Measurements from ENCODE around the gene ZNF573. TPM values are rescaled to one million over a fixed set of nuclear protein-coding genes. Genes with fewer than 3 reads are reported as not detected.
"Not testable (repeated sequence)": the region's sequence is repeated elsewhere in the genome, so short reads cannot be mapped to it uniquely, and the experiment has no call there.

ZNF573 gene
- total RNA-seq (10 to 100 TPM in 2 of 4 donors, 1 to 10 TPM in 2; 9.9 to 15.5 (median 12.1) TPM), polyA plus RNA-seq (11.0 TPM)
- long read RNA-seq, donor 1, partial matches to known transcripts = 0 of 7 reads
- long read RNA-seq, donor 1, other reads (novel, unspliced or antisense) = 4 of 7 reads
- long read RNA-seq, donor 2, partial matches to known transcripts = 0 of 2 reads
- long read RNA-seq, donor 2, other reads (novel, unspliced or antisense) = 1 of 2 reads
- long read RNA-seq, donor 3, transcript ZNF573-208 (5 exons, 2,257 nt) = major isoform, 6 of 14 reads
- long read RNA-seq, donor 3, partial matches to known transcripts = 1 of 14 reads
- long read RNA-seq, donor 3, other reads (novel, unspliced or antisense) = 6 of 14 reads
- long read RNA-seq, donor 4 = 0 reads

- intact Hi-C loops (cut with DNase I) = no loop called here
- Histone ChIP-seq H3K9me3 (ENCODE audit: control insufficient read depth, low read length) (no peaks in the 10 kb centered on the region), H3K4me3 (ENCODE audit: low read length) (peak within 1 kb of the TSS; percentile 97), H3K4me1 (ENCODE audit: control insufficient read depth, insufficient read depth, low read length) (no peaks in the 10 kb centered on the region), H3K27me3 (ENCODE audit: control insufficient read depth, insufficient read depth) (no peaks in the 10 kb centered on the region), H3K27ac (ENCODE audit: low read length) (peak within 1 kb of the TSS; percentile 100)
- peak; percentile 98 to 99 for ATAC-seq
- peak; percentile 84 to 93 (median 90) for DNase-seq
- WGBS = under 1% methylated on average over 47 of the region's 47 CpGs
These were observed at the start of gene ZNF573 for GRCh38 chr19:37779127-37780005. Gene ZNF573 (minus strand): TSS chr19:37779586. CDS start chr19:37773729, 5,857 bp downstream.

GRCh38 chr19:37817180-37817981, 38.0 kb upstream of the ZNF573 start:
- intact Hi-C loops (cut with DNase I) = no loop called here
- WGBS = 1% methylated on average over 60 of the region's 60 CpGs

GRCh38 chr19:37815611-37816010, 36.2 kb upstream of the ZNF573 start:
- H3K27me3 ChIP-seq (ENCODE audit: control insufficient read depth, insufficient read depth); H3K4me1 ChIP-seq (ENCODE audit: control insufficient read depth, insufficient read depth, low read length); H3K27ac ChIP-seq (ENCODE audit: low read length); intact Hi-C loops (cut with DNase I); DNase-seq; H3K9me3 ChIP-seq (ENCODE audit: control insufficient read depth, low read length); ATAC-seq; H3K4me3 ChIP-seq (ENCODE audit: low read length): not testable (repeated sequence)
- 74% methylated on average over 5 of the region's 5 CpGs for WGBS

More at GRCh38 chr19:37817180-37817981, 38.0 kb upstream of the ZNF573 start:
- Histone ChIP-seq H3K27me3 (ENCODE audit: control insufficient read depth, insufficient read depth) (no peaks in the 10 kb centered on the region), H3K4me1 (ENCODE audit: control insufficient read depth, insufficient read depth, low read length) (no peaks in the 10 kb centered on the region), H3K27ac (ENCODE audit: low read length) (no peak overlapping the region), H3K9me3 (ENCODE audit: control insufficient read depth, low read length) (no peaks in the 10 kb centered on the region), H3K4me3 (ENCODE audit: low read length) (peak overlapping the region; percentile 65)
- ATAC-seq (peak; percentile 97 to 98), DNase-seq (peak; percentile 89 to 95 (median 95))

- H3K27me3 ChIP-seq (ENCODE audit: control insufficient read depth, insufficient read depth) = no peaks in the 10 kb centered on the region
- 82% methylated on average over 2 of the region's 2 CpGs for WGBS
- no peak overlapping the region for H3K27ac ChIP-seq (ENCODE audit: low read length)
- no peak for DNase-seq
- H3K4me1 ChIP-seq (ENCODE audit: control insufficient read depth, insufficient read depth, low read length) = no peaks in the 10 kb centered on the region
- no peak overlapping the region for H3K4me3 ChIP-seq (ENCODE audit: low read length)
- no peak for ATAC-seq
- intact Hi-C loops (cut with DNase I) = no loop called here
- H3K9me3 ChIP-seq (ENCODE audit: control insufficient read depth, low read length) = peaks cover 2% of the 10 kb centered on the region
These were observed 34.0 kb upstream of the ZNF573 start for GRCh38 chr19:37813340-37813739.

GRCh38 chr19:37809366-37809765, 30.0 kb upstream of the ZNF573 start:
- Histone ChIP-seq H3K27me3 (ENCODE audit: control insufficient read depth, insufficient read depth) (no peaks in the 10 kb centered on the region), H3K4me1 (ENCODE audit: control insufficient read depth, insufficient read depth, low read length) (no peaks in the 10 kb centered on the region), H3K27ac (ENCODE audit: low read length) (no peak overlapping the region), H3K4me3 (ENCODE audit: low read length) (no peak overlapping the region), H3K9me3 (ENCODE audit: control insufficient read depth, low read length) (peaks cover 10% of the 10 kb centered on the region)
- DNase-seq = no peak
- intact Hi-C loops (cut with DNase I) = no loop called here
- whole genome bisulfite sequencing = 94% methylated on average over 5 of the region's 5 CpGs
- no peak for ATAC-seq

GRCh38 chr19:37803249-37803840, 24.0 kb upstream of the ZNF573 start:
- ATAC-seq = no peak
- Histone ChIP-seq H3K27me3 (ENCODE audit: control insufficient read depth, insufficient read depth) (no peaks in the 10 kb centered on the region), H3K4me1 (ENCODE audit: control insufficient read depth, insufficient read depth, low read length) (no peaks in the 10 kb centered on the region), H3K27ac (ENCODE audit: low read length) (no peak overlapping the region), H3K9me3 (ENCODE audit: control insufficient read depth, low read length) (peaks cover 20% of the 10 kb centered on the region), H3K4me3 (ENCODE audit: low read length) (no peak overlapping the region)
- no peak for DNase-seq
- intact Hi-C loops (cut with DNase I) = no loop called here
- whole genome bisulfite sequencing = 78% methylated on average over 7 of the region's 7 CpGs

- H3K27ac ChIP-seq (ENCODE audit: low read length) = no peak overlapping the region
- no peaks in the 10 kb centered on the region for H3K27me3 ChIP-seq (ENCODE audit: control insufficient read depth, insufficient read depth)
- no peak overlapping the region for H3K4me3 ChIP-seq (ENCODE audit: low read length)
- 48% methylated on average over 46 of the region's 46 CpGs for WGBS
- no peaks in the 10 kb centered on the region for H3K9me3 ChIP-seq (ENCODE audit: control insufficient read depth, low read length)
- DNase-seq = no peak
- ATAC-seq = no peak
- no peaks in the 10 kb centered on the region for H3K4me1 ChIP-seq (ENCODE audit: control insufficient read depth, insufficient read depth, low read length)
- intact Hi-C loops (cut with DNase I) = no loop called here
These were observed 11.0 kb upstream of the ZNF573 start for GRCh38 chr19:37790244-37790925.

- H3K4me3 ChIP-seq (ENCODE audit: low read length) = peak overlapping the region; percentile 97
- intact Hi-C loops (cut with DNase I) = no loop called here
- peak overlapping the region; percentile 94 for H3K27ac ChIP-seq (ENCODE audit: low read length)
- ATAC-seq = no peak
- no peaks in the 10 kb centered on the region for H3K4me1 ChIP-seq (ENCODE audit: control insufficient read depth, insufficient read depth, low read length)
- DNase-seq = no peak
- no peaks in the 10 kb centered on the region for H3K9me3 ChIP-seq (ENCODE audit: control insufficient read depth, low read length)
- 16% methylated on average over 7 of the region's 7 CpGs for WGBS
- no peaks in the 10 kb centered on the region for H3K27me3 ChIP-seq (ENCODE audit: control insufficient read depth, insufficient read depth)
These were observed 716 bp downstream of the ZNF573 start for GRCh38 chr19:37778613-37779126.

GRCh38 chr19:37770985-37771384, 8.4 kb downstream of the ZNF573 start:
- no peaks in the 10 kb centered on the region for H3K4me1 ChIP-seq (ENCODE audit: control insufficient read depth, insufficient read depth, low read length)
- DNase-seq (no peak), ATAC-seq (no peak)
- no peak overlapping the region for H3K4me3 ChIP-seq (ENCODE audit: low read length)
- H3K27me3 ChIP-seq (ENCODE audit: control insufficient read depth, insufficient read depth) = no peaks in the 10 kb centered on the region
- WGBS = 100% methylated on average over 1 of the region's 1 CpG
- no peak overlapping the region for H3K27ac ChIP-seq (ENCODE audit: low read length)
- H3K9me3 ChIP-seq (ENCODE audit: control insufficient read depth, low read length) = no peaks in the 10 kb centered on the region
- intact Hi-C loops (cut with DNase I) = no loop called here

GRCh38 chr19:37763488-37763887, 15.9 kb downstream of the ZNF573 start:
- Histone ChIP-seq H3K9me3 (ENCODE audit: control insufficient read depth, low read length) (no peaks in the 10 kb centered on the region), H3K27me3 (ENCODE audit: control insufficient read depth, insufficient read depth) (no peaks in the 10 kb centered on the region), H3K4me1 (ENCODE audit: control insufficient read depth, insufficient read depth, low read length) (no peaks in the 10 kb centered on the region), H3K27ac (ENCODE audit: low read length) (no peak overlapping the region), H3K4me3 (ENCODE audit: low read length) (no peak overlapping the region)
- DNase-seq (no peak), ATAC-seq (no peak)
- intact Hi-C loops (cut with DNase I) = no loop called here
- 97% methylated on average over 1 of the region's 1 CpG for whole genome bisulfite sequencing

Measured in right cardiac atrium (tissue), 5 donors.